Fibroblast of mammary gland (primary cell): ENCODE measurements around the gene SLF2.
"Not testable (repeated sequence)": the region's sequence is repeated elsewhere in the genome, so short reads cannot be mapped to it uniquely, and the experiment has no call there.

Source experiments
- DNase-seq: peaks from one replicate; pipeline ENCODE4 v3.0.0-alpha.2; 2010; ENCODE audit warnings: low read depth
- H3K4me3 ChIP-seq: 2 replicates; pipeline ENCODE4 v1.5.1; 2011; ENCODE audit warnings: low read depth, mild to moderate bottlenecking, low read length, moderate library complexity; ENCODE audit not compliant: control insufficient read depth
- TF ChIP-seq, protein P1 (sequence below): conservative IDR thresholded peaks from 2 replicates; pipeline ENCODE4 v1.5.1; 2011; ENCODE audit warnings: low read depth, low read length, inconsistent platforms; ENCODE audit not compliant: control insufficient read depth, insufficient read depth

SLF2 gene

DNA sequence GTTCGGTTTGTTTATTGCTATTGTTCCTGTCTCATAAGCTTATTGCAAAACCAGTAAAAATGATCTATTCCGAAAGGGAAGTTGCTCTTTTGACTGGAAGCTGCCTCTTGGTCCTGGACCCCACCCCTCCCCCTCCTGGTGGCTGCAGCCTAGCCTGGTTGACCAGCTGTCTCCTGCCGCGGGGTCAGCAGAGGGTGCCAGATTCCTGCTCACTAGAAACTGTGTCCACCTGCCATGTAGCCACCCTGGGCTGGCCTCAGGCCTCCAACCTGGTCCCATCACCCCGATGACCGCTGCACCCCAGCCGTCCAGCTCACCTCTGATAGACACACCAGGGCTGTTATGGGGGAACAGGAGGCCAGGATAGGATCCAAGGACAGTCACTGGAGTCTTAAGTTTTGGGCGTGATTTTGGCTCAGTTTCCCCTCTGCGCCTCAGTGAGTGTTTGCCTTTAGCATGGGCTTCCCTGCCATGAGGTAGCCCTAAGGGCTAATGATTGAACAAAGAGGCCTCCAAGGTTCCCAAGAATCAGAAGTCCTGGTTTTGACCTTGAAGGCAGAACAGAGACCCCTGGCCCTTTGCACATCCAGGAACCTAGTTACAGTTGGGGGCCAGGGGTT, 32.9 kb upstream of the SLF2 start:
- H3K4me3 ChIP-seq, result no peak overlapping the region
- DNase-seq, result no peak
- TF ChIP-seq, protein P1, sequence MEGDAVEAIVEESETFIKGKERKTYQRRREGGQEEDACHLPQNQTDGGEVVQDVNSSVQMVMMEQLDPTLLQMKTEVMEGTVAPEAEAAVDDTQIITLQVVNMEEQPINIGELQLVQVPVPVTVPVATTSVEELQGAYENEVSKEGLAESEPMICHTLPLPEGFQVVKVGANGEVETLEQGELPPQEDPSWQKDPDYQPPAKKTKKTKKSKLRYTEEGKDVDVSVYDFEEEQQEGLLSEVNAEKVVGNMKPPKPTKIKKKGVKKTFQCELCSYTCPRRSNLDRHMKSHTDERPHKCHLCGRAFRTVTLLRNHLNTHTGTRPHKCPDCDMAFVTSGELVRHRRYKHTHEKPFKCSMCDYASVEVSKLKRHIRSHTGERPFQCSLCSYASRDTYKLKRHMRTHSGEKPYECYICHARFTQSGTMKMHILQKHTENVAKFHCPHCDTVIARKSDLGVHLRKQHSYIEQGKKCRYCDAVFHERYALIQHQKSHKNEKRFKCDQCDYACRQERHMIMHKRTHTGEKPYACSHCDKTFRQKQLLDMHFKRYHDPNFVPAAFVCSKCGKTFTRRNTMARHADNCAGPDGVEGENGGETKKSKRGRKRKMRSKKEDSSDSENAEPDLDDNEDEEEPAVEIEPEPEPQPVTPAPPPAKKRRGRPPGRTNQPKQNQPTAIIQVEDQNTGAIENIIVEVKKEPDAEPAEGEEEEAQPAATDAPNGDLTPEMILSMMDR, result no peak

DNA sequence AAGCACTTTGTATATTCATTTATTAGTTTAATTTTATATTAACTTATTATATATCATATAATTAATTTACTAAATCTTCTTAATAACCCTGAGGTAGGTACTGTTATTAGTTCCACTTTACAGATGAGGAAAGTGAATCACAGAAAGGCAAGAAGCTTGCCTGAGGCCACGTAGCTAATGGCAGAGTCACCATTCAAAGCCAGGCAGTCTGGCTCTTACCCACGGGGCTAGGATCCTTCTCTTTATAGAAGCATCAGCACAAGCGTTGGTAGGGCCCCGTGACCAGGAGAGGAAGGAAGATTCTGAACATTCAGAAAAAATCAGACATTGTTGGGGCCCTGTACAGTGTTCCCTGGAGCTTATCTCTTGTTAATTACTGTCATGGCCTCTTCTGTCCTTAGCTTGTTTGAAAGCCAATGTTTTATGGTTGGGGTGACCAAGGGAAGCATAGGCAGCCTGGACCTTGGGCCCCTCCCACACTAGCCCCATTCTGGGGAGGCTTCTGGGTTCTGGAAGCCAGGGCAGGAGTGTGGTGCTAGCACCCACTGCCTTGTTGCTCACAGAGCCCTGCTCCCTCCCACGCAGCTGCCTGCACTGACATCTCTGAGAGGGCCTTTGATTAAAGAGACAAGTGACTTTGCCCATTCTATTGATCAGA, 31.1 kb upstream of the SLF2 start:
- TF ChIP-seq, protein P1, result no peak
- no peak overlapping the region for H3K4me3 ChIP-seq

DNA sequence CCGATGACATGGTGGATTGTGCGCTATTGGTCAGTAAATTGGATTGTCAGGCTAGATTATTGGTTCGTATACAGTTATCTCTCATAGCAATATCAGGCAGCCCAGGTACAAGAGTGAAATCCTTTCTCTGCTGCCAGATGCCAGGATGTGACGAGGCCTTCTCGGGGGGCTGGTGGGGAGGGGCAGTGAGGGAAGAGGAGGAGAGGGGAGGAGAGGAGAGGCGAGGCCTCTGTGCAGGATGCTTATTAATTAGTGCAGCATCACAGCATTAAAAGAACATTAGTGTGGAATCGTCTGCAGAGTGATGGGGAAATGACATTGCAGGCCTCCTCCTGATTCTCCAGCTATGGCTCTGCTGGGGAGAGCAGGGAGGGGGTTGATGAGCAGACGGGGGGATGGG, 30.5 kb upstream of the SLF2 start:
- DNase-seq, result no peak
- TF ChIP-seq, protein P1, result no peak
- no peak overlapping the region for H3K4me3 ChIP-seq

More for the DNA sequence above, 31.1 kb upstream of the SLF2 start:
- no peak for DNase-seq

DNA sequence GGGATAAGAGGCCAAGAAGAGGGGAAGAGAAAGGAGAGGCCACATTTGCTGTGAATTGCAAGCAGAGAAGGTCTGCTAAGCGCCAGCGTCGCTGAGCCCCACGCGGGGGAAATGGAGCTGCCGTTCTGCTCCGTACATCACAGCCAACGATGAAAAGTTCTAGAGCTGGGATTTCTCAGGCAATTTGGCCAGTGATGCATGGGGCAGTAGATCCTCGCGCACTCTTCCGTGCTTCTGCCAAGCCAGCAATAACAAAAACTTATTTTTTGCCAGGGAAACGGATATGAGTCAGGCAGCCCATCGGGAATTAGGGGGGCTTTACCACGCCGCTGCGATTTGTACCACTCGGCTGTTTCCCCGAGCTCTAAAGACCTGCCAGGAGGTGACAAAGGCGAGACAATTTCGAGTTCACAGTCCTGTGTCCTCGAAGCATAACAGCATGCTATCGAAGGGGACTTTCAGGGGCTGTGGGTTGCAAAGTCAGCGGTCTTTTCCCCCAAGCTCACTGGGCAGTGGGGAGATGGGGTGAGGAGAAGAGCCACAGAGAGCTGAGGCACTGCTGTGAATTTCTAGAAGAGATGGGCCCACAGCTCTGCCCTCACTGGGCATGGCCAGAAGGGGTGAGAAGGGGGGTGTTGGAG, 30.0 kb upstream of the SLF2 start:
- TF ChIP-seq, protein P1, result no peak
- peak; percentile 85 for DNase-seq
- no peak overlapping the region for H3K4me3 ChIP-seq

DNA sequence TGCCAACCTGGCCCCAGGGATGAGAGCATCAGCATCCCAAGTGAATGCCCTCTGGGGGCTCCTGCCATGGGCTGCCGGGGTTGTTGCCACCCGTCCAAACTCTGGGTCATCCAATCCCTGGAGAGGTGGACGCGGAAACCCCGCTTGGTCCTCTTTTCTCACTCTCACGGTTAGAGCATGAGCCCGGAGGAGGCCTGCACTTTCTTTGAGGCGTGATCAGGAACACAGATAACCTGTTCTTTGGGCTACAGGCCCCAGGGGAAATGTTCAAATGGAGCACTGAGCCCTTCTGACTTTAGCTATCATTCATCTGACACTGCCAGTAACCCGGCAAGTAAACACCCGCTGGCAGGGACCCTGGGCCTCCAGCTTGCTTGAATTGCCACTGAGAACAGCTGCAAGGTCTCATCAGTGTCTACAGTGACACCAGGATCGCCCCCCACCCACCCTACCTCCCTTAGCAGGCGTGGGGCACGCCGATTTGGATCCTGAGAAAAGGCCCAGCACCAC, 29.4 kb upstream of the SLF2 start:
- TF ChIP-seq, protein P1, result no peak
- H3K4me3 ChIP-seq, result no peak overlapping the region
- no peak for DNase-seq

DNA sequence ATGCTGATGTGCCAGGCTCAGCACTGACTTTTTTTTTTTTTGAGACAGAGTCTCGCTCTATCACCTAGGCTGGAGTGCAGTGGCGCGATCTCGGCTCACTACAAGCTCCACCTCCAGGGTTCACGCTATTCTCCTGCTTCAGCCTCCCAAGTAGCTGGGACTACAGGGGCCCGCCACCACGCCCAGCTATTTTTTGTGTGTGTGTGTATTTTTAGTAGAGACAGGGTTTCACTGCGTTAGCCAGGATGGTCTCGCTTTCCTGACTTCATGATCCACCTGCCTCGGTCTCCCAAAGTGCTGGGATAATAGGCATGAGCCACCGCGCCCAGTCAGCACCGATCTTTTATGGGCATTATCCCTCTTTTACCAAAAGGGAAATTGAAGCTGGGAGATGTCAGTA, 27.2 kb upstream of the SLF2 start:
- not testable (repeated sequence) for DNase-seq, H3K4me3 ChIP-seq

DNA sequence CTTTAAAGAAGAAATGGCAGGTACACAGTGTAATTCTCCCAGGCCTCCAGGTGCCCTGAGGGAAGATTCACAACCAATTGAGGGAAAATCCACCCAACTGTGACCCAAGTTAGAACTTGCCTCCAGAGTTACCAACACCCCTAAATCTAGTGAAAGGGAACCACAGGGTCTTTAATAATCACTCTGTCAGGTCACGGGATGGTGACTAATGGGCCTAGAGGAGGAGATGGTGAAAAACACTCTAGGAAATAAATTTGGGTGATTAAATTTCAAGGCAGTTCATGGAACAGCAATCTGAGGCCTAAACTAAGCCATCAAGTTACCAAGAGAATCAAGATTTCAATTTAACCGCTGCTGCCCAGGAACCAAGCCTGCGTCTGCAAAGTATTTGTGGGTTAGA, 26.7 kb upstream of the SLF2 start:
- H3K4me3 ChIP-seq, result no peak overlapping the region
- DNase-seq, result no peak
- TF ChIP-seq, protein P1, result no peak
